ENCODE measurements around the gene LSMEM2.

- TF ChIP-seq, protein P1, sequence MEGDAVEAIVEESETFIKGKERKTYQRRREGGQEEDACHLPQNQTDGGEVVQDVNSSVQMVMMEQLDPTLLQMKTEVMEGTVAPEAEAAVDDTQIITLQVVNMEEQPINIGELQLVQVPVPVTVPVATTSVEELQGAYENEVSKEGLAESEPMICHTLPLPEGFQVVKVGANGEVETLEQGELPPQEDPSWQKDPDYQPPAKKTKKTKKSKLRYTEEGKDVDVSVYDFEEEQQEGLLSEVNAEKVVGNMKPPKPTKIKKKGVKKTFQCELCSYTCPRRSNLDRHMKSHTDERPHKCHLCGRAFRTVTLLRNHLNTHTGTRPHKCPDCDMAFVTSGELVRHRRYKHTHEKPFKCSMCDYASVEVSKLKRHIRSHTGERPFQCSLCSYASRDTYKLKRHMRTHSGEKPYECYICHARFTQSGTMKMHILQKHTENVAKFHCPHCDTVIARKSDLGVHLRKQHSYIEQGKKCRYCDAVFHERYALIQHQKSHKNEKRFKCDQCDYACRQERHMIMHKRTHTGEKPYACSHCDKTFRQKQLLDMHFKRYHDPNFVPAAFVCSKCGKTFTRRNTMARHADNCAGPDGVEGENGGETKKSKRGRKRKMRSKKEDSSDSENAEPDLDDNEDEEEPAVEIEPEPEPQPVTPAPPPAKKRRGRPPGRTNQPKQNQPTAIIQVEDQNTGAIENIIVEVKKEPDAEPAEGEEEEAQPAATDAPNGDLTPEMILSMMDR (IDR thresholded peaks at IDR 0.05): no peak
- no peak for TF ChIP-seq POLR2A (IDR thresholded peaks at IDR 0.05)
Observed at GRCh38 chr3:50273689-50274065, 5.2 kb upstream of the LSMEM2 start.

Data from uterus (tissue), 2 donors.